Colon (tissue), 2 donors: ENCODE data around the gene SQOR.

Experiments
- FAIRE-seq: peaks from 2 replicates; lab custom pipeline; 2012; peaks lifted over from hg19 to GRCh38; lab: Jason Lieb, UNC
- donor health status: control.
- donor health status: control.

Gene SQOR

GRCh38 chr15:45660231-45660979 is 25.6 kb downstream of the SQOR start:
- FAIRE-seq: no peak

GRCh38 chr15:45662375-45662774 is 27.5 kb downstream of the SQOR start:
- FAIRE-seq: no peak

GRCh38 chr15:45664451-45664850 is 29.6 kb downstream of the SQOR start:
- FAIRE-seq: no peak

GRCh38 chr15:45665261-45665660 is 30.4 kb downstream of the SQOR start:
- FAIRE-seq: no peak

- FAIRE-seq: no peak
These were observed 31.5 kb downstream of the SQOR start for GRCh38 chr15:45666119-45666875.

GRCh38 chr15:45667002-45667401 is 32.2 kb downstream of the SQOR start:
- no peak for FAIRE-seq

- no peak for FAIRE-seq
These were observed 33.6 kb downstream of the SQOR start for GRCh38 chr15:45668386-45668785.

- no peak for FAIRE-seq
These were observed 34.6 kb downstream of the SQOR start for GRCh38 chr15:45669422-45669821.

- no peak for FAIRE-seq
These were observed 35.3 kb downstream of the SQOR start for GRCh38 chr15:45670091-45670490.

- no peak for FAIRE-seq
These were observed 35.7 kb downstream of the SQOR start for GRCh38 chr15:45670511-45670910.

- no peak for FAIRE-seq
These were observed 39.8 kb downstream of the SQOR start for GRCh38 chr15:45674677-45675076.

GRCh38 chr15:45677797-45678196 is 43.0 kb downstream of the SQOR start:
- no peak for FAIRE-seq

- FAIRE-seq: no peak
These were observed 43.8 kb downstream of the SQOR start for GRCh38 chr15:45678459-45679178.

GRCh38 chr15:45684533-45684932 is 49.7 kb downstream of the SQOR start:
- no peak for FAIRE-seq

- FAIRE-seq: no peak
These were observed 54.8 kb downstream of the SQOR start for GRCh38 chr15:45689616-45690015.

GRCh38 chr15:45690581-45691260 is 55.9 kb downstream of the SQOR start:
- no peak for FAIRE-seq

GRCh38 chr15:45701108-45701507 is 66.3 kb downstream of the SQOR start:
- FAIRE-seq: no peak

GRCh38 chr15:45702041-45702440 is 67.2 kb downstream of the SQOR start:
- FAIRE-seq: no peak

GRCh38 chr15:45703670-45704328 is 69.0 kb downstream of the SQOR start:
- FAIRE-seq: no peak

- no peak for FAIRE-seq
These were observed 69.8 kb downstream of the SQOR start for GRCh38 chr15:45704329-45705249.
